Measurements from ENCODE around the gene FABP2. TPM values are rescaled to one million over a fixed set of nuclear protein-coding genes. Genes with fewer than 3 reads are reported as not detected.

The FABP2 gene
- total and polyA plus RNA-seq, 2 of the 8 experiments (the other 6 are each of a cell fraction or from before 2014, with no cell fraction given) = not detected

DNA sequence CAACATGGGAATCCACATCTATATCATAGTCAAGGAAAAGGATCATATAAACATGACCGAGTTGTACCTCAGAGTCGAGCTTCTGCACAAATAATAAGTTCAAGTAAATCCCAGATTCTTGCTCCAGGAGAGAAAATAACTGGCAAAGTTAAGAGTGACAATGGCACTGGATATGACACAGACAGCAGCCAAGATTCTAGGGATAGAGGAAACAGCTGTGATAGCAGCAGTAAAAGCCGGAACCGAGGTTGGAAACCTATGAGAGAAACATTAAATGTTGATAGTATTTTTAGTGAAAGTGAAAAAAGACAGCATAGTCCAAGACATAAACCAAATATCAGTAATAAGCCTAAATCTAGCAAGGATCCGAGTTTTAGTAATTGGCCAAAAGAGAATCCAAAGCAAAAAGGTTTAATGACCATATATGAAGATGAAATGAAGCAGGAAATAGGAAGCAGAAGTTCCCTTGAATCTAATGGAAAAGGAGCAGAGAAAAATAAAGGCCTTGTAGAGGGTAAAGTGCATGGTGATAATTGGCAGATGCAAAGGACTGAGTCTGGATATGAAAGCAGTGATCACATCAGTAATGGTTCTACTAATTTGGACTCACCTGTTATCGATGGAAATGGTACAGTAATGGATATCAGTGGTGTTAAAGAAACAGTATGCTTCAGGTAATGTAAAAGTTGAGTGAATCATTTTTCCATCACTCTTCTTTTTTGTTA, 50.4 kb downstream of the FABP2 start:
- Histone ChIP-seq H4K91ac (replicated peaks; ENCODE audit: insufficient read length, low read length) (no peak overlapping the region), H3K36me3 (ENCODE audit: control insufficient read depth in 2 of 4, insufficient read depth in 4 of 4, low read length in 3 of 4) (peaks cover 0 to 11% (median 4%) of the 10 kb centered on the region in 4 experiments; a peak in 3 of 8 replicates), H3K23ac (ENCODE audit: insufficient read length) (no peak overlapping the region), H3K4me1 (replicated peaks in 1 of 4; ENCODE audit: control insufficient read depth in 3 of 4, insufficient read depth in 4 of 4, low read length in 3 of 4) (no peaks in the 10 kb centered on the region), H2AFZ (ENCODE audit: low read length) (no peak overlapping the region), H3K9ac (replicated peaks in 1 of 4; ENCODE audit: extremely low read depth in 1 of 4, low read depth in 3 of 4, low read length in 3 of 4) (no peak overlapping the region), H3K9me3 (ENCODE audit: insufficient read depth in 2 of 2, low read depth in 1 of 2, low read length in 1 of 2) (no peaks in the 10 kb centered on the region), H2BK20ac (ENCODE audit: low read length) (no peak overlapping the region), H4K5ac (ENCODE audit: insufficient read length, low read depth, low read length) (no peak overlapping the region), H3K4me2 (ENCODE audit: insufficient read depth in 1 of 2, low read depth in 2 of 2, low read length in 2 of 2) (no peak overlapping the region), H2BK12ac (ENCODE audit: low read depth, low read length) (no peak overlapping the region), H4K20me1 (replicated peaks in 1 of 2; ENCODE audit: control insufficient read depth in 1 of 2, insufficient read depth in 2 of 2, low read length in 2 of 2) (no peaks in the 10 kb centered on the region), H3K27ac (ENCODE audit: low read depth, low read length) (no peak overlapping the region), H3K4ac (replicated peaks; ENCODE audit: insufficient read length, low read depth, low read length) (no peak overlapping the region), H3K56ac (replicated peaks; ENCODE audit: insufficient read length, low read depth, low read length) (no peak overlapping the region), H3K27me3 (replicated peaks in 1 of 4; ENCODE audit: control insufficient read depth in 3 of 4, extremely low read depth in 1 of 4, insufficient read depth in 3 of 4, low read length in 3 of 4) (no peaks in the 10 kb centered on the region), H3K14ac (ENCODE audit: insufficient read length) (no peak overlapping the region), H3K23me2 (ENCODE audit: low read depth, low read length) (no peaks in the 10 kb centered on the region), H3K4me3 (ENCODE audit: extremely low read depth in 1 of 4, insufficient read depth in 2 of 4, low read depth in 3 of 4, low read length in 4 of 4) (no peak overlapping the region), H3K79me1 (ENCODE audit: low read depth, low read length) (no peaks in the 10 kb centered on the region), H2BK5ac (ENCODE audit: low read depth, low read length) (no peak overlapping the region), H3K79me2 (ENCODE audit: control insufficient read depth in 1 of 2, insufficient read depth in 2 of 2, low read length in 2 of 2) (no peaks in the 10 kb centered on the region), H2AK5ac (ENCODE audit: low read depth, low read length) (no peak overlapping the region), H4K8ac (ENCODE audit: extremely low read depth, insufficient read depth, low read length) (no peak overlapping the region), H2BK15ac (ENCODE audit: low read length) (no peak overlapping the region), H3K18ac (ENCODE audit: extremely low read depth, low read length) (no peak overlapping the region), H2BK120ac (replicated peaks; ENCODE audit: low read depth, low read length) (no peak overlapping the region)
- WGBS, 2 experiments (ENCODE audit: extremely low coverage in 1 of 2, insufficient coverage in 1 of 2, insufficient read length in 1 of 2, insufficient replicate concordance in 2 of 2, low coverage in 1 of 2, low lambda C conversion rate in 2 of 2, missing lambda C conversion rate in 1 of 2) = 90% methylated on average over 6 of the region's 6 CpGs; no CpG with 5 or more reads in 1 of the 2 experiments
- POLR2A ChIA-PET (ENCODE audit: partially characterized antibody) = interaction anchor here (0.6 kb wide), 1 partner anchor 30 kb away, joined by 3 read pairs; no protein-coding TSS in a partner anchor
- CTCF ChIA-PET (ENCODE audit: partially characterized antibody) = no interaction called here
- DNase-seq (ENCODE audit: low read depth in 1 of 2, low spot score in 2 of 2) = no peak
- no peak for FAIRE-seq
- TF ChIP-seq EP300 (IDR thresholded peaks at IDR 0.05; ENCODE audit: borderline replicate concordance in 1 of 2, low read depth in 2 of 2, low read length in 2 of 2) (no peak), HDAC2 (IDR thresholded peaks at IDR 0.05; ENCODE audit: borderline replicate concordance in 1 of 2, low read depth in 2 of 2, low read length in 2 of 2) (no peak), RBBP5 (IDR thresholded peaks at IDR 0.05; ENCODE audit: borderline replicate concordance, low read depth, low read length) (no peak), NANOG (IDR thresholded peaks at IDR 0.05; ENCODE audit: insufficient read depth, low read depth, low read length, poor library complexity, severe bottlenecking) (no peak), SIRT6 (IDR thresholded peaks at IDR 0.05; ENCODE audit: low read length) (no peak), CHD2 (IDR thresholded peaks at IDR 0.05; ENCODE audit: low read length) (no peak), EGR1 (IDR thresholded peaks at IDR 0.05; ENCODE audit: borderline replicate concordance, low read depth, low read length) (no peak), EZH2 (IDR thresholded peaks at IDR 0.05; ENCODE audit: low read depth, low read length, severe bottlenecking) (no peak), BACH1 (IDR thresholded peaks at IDR 0.05; ENCODE audit: low read length) (no peak), BRCA1 (IDR thresholded peaks at IDR 0.05; ENCODE audit: low read depth, low read length) (no peak), SUZ12 (IDR thresholded peaks at IDR 0.05; ENCODE audit: low read length) (no peak), RXRA (IDR thresholded peaks at IDR 0.05; ENCODE audit: insufficient read depth, low read depth, low read length) (no peak), CBX5 (IDR thresholded peaks at IDR 0.05; ENCODE audit: low read depth, low read length) (no peak)

Measured in H1 (cell line).